DOHH2 (cell line): ENCODE results near the gene CASZ1.

Experiments used
- EZH2phosphoT487 ChIP-seq: fragments of 200-600 bp; sonication (generic); IDR thresholded peaks from 2 replicates; pipeline ENCODE4 v1.6.1; 2017; ENCODE audit warnings: borderline replicate concordance, mild to moderate bottlenecking, antibody characterized with exemption, low read length, moderate library complexity, mixed read lengths
- TF ChIP-seq, protein P1 (sequence below): fragments of 200-600 bp; sonication (generic); IDR thresholded peaks from one replicate; pipeline ENCODE4 v1.5.1; 2014; ENCODE audit warnings: antibody characterized with exemption, mild to moderate bottlenecking, low read depth, low read length; ENCODE audit not compliant: poor library complexity, severe bottlenecking

DNA sequence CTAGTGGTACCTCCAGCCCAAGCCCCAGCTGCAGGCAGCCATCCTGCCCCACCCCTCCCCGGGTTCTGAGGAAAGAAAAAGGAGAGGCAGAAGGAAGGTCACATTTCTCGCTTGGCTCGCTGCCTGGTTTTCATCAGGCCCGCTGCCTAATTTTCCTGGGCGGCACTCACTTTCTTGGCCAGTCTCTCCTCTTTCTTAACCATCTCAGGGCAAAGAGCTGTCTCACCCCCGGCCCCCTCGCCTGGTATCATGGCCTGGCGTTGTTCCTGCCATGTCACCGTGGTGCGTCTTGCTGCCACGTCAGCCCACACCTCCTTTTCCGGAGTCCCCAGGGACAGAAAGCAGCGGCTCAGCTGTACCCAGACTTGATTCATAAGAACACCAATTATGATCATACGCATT is 26.6 kb upstream of the CASZ1 start:
- no peak for TF ChIP-seq EZH2phosphoT487
- TF ChIP-seq, protein P1, sequence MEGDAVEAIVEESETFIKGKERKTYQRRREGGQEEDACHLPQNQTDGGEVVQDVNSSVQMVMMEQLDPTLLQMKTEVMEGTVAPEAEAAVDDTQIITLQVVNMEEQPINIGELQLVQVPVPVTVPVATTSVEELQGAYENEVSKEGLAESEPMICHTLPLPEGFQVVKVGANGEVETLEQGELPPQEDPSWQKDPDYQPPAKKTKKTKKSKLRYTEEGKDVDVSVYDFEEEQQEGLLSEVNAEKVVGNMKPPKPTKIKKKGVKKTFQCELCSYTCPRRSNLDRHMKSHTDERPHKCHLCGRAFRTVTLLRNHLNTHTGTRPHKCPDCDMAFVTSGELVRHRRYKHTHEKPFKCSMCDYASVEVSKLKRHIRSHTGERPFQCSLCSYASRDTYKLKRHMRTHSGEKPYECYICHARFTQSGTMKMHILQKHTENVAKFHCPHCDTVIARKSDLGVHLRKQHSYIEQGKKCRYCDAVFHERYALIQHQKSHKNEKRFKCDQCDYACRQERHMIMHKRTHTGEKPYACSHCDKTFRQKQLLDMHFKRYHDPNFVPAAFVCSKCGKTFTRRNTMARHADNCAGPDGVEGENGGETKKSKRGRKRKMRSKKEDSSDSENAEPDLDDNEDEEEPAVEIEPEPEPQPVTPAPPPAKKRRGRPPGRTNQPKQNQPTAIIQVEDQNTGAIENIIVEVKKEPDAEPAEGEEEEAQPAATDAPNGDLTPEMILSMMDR: no peak
